ENCODE measurements around the gene MMP14.

DNA sequence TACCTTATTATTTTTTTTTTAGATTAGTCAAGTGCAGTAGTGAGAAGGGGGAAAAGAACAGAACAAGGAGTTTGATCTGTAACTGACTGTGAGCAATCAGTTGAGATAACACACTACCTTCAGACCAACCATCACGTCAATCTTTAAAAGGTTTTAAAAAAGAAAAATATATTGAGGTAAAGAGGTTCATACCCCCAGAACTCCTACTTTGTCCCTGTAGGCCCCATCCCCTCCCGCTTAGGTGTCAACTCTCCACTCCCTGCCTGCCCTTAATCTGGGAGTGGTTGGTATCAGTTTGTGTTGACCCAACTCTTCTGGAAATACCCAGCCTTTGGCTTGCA lies 16.2 kb downstream of the MMP14 start:
- TF ChIP-seq POLR2A (IDR thresholded peaks at IDR 0.05; ENCODE audit: extremely low read depth, insufficient read length) = no peak
- TF ChIP-seq, protein P1, sequence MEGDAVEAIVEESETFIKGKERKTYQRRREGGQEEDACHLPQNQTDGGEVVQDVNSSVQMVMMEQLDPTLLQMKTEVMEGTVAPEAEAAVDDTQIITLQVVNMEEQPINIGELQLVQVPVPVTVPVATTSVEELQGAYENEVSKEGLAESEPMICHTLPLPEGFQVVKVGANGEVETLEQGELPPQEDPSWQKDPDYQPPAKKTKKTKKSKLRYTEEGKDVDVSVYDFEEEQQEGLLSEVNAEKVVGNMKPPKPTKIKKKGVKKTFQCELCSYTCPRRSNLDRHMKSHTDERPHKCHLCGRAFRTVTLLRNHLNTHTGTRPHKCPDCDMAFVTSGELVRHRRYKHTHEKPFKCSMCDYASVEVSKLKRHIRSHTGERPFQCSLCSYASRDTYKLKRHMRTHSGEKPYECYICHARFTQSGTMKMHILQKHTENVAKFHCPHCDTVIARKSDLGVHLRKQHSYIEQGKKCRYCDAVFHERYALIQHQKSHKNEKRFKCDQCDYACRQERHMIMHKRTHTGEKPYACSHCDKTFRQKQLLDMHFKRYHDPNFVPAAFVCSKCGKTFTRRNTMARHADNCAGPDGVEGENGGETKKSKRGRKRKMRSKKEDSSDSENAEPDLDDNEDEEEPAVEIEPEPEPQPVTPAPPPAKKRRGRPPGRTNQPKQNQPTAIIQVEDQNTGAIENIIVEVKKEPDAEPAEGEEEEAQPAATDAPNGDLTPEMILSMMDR (IDR thresholded peaks at IDR 0.05; ENCODE audit: low read depth, low read length) = no peak
- TF ChIP-seq MYC (IDR thresholded peaks at IDR 0.05; ENCODE audit: low read depth, low read length) = no peak
- TF ChIP-seq, protein P2, sequence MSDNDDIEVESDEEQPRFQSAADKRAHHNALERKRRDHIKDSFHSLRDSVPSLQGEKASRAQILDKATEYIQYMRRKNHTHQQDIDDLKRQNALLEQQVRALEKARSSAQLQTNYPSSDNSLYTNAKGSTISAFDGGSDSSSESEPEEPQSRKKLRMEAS (IDR thresholded peaks at IDR 0.05; ENCODE audit: low read depth, low read length) = no peak

All from NB4 (cell line).